Parathyroid adenoma (tissue), 2 donors: ENCODE results near the gene MESP2.

Experiments
- H2AFZ ChIP-seq: fragments of 300-600 bp; sonication (generic); one replicate; pipeline ENCODE4 v1.7.0; 2017; ENCODE audit warnings: antibody characterized with exemption, mild to moderate bottlenecking
- H3K27ac ChIP-seq: fragments of 300-600 bp; sonication (generic); one replicate; pipeline ENCODE4 v1.7.0; 2017
- H3K27me3 ChIP-seq: fragments of 300-600 bp; sonication (generic); one replicate; pipeline ENCODE4 v1.7.0; 2017; ENCODE audit warnings: low read length; ENCODE audit not compliant: control insufficient read depth, insufficient read depth
- H3K36me3 ChIP-seq: fragments of 300-600 bp; sonication (generic); one replicate; pipeline ENCODE4 v1.7.0; 2017; ENCODE audit warnings: low read length; ENCODE audit not compliant: control insufficient read depth, insufficient read depth
- H3K4me1 ChIP-seq: fragments of 300-600 bp; sonication (generic); one replicate; pipeline ENCODE4 v1.7.0; 2017; ENCODE audit warnings: control low read depth
- H3K4me2 ChIP-seq: fragments of 300-600 bp; sonication (generic); one replicate; pipeline ENCODE4 v1.7.0; 2017; ENCODE audit warnings: low read length
- H3K4me3 ChIP-seq: fragments of 300-600 bp; sonication (generic); one replicate; pipeline ENCODE4 v1.7.0; 2017; ENCODE audit warnings: low read depth, low read length
- H3K79me2 ChIP-seq: fragments of 300-600 bp; sonication (generic); one replicate; pipeline ENCODE4 v1.7.0; 2017; ENCODE audit warnings: control low read depth
- H3K9ac ChIP-seq: fragments of 300-600 bp; sonication (generic); one replicate; pipeline ENCODE4 v1.7.0; 2017; ENCODE audit warnings: mild to moderate bottlenecking
- H3K9me3 ChIP-seq: fragments of 300-600 bp; sonication (generic); one replicate; pipeline ENCODE4 v1.7.0; 2017; ENCODE audit warnings: low read length; ENCODE audit not compliant: control insufficient read depth
- CTCF ChIP-seq: fragments of 300-600 bp; sonication (generic); IDR thresholded peaks from one replicate; pipeline ENCODE4 v1.7.0; 2017; ENCODE audit warnings: antibody characterized with exemption, mild to moderate bottlenecking
- donor health status: primary hyperparathyroidism.

Gene MESP2

GRCh38 chr15:89758981-89759380, 17.2 kb upstream of the MESP2 start:
- Histone ChIP-seq H3K4me3 (no peak overlapping the region), H3K79me2 (no peaks in the 10 kb centered on the region), H3K4me2 (no peak overlapping the region), H3K9ac (no peak overlapping the region), H3K27ac (no peak overlapping the region), H3K36me3 (no peaks in the 10 kb centered on the region), H2AFZ (no peak overlapping the region), H3K27me3 (no peaks in the 10 kb centered on the region), H3K4me1 (no peaks in the 10 kb centered on the region), H3K9me3 (no peaks in the 10 kb centered on the region)
- no peak for TF ChIP-seq CTCF

GRCh38 chr15:89759835-89760234, 16.3 kb upstream of the MESP2 start:
- Histone ChIP-seq H3K9me3 (no peaks in the 10 kb centered on the region), H3K27ac (no peak overlapping the region), H3K27me3 (no peaks in the 10 kb centered on the region), H3K4me1 (no peaks in the 10 kb centered on the region), H3K4me3 (no peak overlapping the region), H3K79me2 (no peaks in the 10 kb centered on the region), H2AFZ (no peak overlapping the region), H3K36me3 (no peaks in the 10 kb centered on the region), H3K4me2 (no peak overlapping the region), H3K9ac (no peak overlapping the region)
- no peak for TF ChIP-seq CTCF

GRCh38 chr15:89760303-89761008, 15.7 kb upstream of the MESP2 start:
- Histone ChIP-seq H2AFZ (no peak overlapping the region), H3K27me3 (no peaks in the 10 kb centered on the region), H3K9me3 (no peaks in the 10 kb centered on the region), H3K27ac (no peak overlapping the region), H3K4me2 (no peak overlapping the region), H3K4me1 (no peaks in the 10 kb centered on the region), H3K36me3 (no peaks in the 10 kb centered on the region), H3K4me3 (no peak overlapping the region), H3K9ac (no peak overlapping the region), H3K79me2 (no peaks in the 10 kb centered on the region)
- peak; percentile 83 for TF ChIP-seq CTCF

GRCh38 chr15:89761009-89761831, 14.9 kb upstream of the MESP2 start:
- no peak overlapping the region for H3K4me3 ChIP-seq
- no peaks in the 10 kb centered on the region for H3K4me1 ChIP-seq
- H3K9ac ChIP-seq, result no peak overlapping the region
- H2AFZ ChIP-seq, result no peak overlapping the region
- H3K27me3 ChIP-seq, result no peaks in the 10 kb centered on the region
- H3K79me2 ChIP-seq, result no peaks in the 10 kb centered on the region
- H3K27ac ChIP-seq, result no peak overlapping the region
- H3K36me3 ChIP-seq, result no peaks in the 10 kb centered on the region
- TF ChIP-seq CTCF, result no peak
- no peaks in the 10 kb centered on the region for H3K9me3 ChIP-seq
- H3K4me2 ChIP-seq, result no peak overlapping the region
